ENCODE results near the gene CA9.

DNA sequence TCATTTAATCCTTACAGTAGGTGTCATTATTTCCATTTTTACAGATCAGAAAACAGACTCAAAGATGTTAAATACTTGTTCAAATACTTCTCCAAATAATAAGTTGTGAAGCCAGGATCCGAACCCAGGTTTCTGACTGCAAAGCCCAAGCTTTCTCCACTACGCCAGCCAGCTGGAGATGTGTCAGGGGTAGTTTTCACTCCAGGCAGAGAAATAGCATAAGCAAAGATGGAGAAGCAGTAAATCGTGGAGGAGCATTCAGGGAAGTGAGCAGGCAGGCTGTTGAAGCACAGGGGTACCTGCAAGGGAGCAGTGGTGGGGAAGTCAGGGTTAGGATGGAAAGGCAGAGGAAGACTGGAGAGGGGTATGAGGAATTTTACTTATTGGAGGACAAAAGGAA lies 55.4 kb downstream of the CA9 start:
- TF ChIP-seq SUZ12 (IDR thresholded peaks at IDR 0.05) (no peak), BHLHE40 (IDR thresholded peaks at IDR 0.05; ENCODE audit: borderline replicate concordance) (no peak), ZNF384 (IDR thresholded peaks at IDR 0.05) (no peak), ARNT (IDR thresholded peaks at IDR 0.05) (no peak), TARDBP (IDR thresholded peaks at IDR 0.05) (no peak), ELF4 (IDR thresholded peaks at IDR 0.05) (no peak), NFRKB (IDR thresholded peaks at IDR 0.05) (no peak), SP1 (IDR thresholded peaks at IDR 0.05) (no peak), FOXA1 (IDR thresholded peaks at IDR 0.05) (no peak)
- TF ChIP-seq, protein P1, sequence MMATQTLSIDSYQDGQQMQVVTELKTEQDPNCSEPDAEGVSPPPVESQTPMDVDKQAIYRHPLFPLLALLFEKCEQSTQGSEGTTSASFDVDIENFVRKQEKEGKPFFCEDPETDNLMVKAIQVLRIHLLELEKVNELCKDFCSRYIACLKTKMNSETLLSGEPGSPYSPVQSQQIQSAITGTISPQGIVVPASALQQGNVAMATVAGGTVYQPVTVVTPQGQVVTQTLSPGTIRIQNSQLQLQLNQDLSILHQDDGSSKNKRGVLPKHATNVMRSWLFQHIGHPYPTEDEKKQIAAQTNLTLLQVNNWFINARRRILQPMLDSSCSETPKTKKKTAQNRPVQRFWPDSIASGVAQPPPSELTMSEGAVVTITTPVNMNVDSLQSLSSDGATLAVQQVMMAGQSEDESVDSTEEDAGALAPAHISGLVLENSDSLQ (IDR thresholded peaks at IDR 0.05): no peak
